Activated T-cell treated with anti-CD3 and anti-CD28 coated beads, Interleukin-2, amount 50 U/mL, for 72 hours (primary cell): ENCODE results near the gene ANO3. TPM values are rescaled to one million over a fixed set of nuclear protein-coding genes. Genes with fewer than 3 reads are reported as not detected.

Source experiments
- ATAC-seq, 2 donors: fragments of 150-1000 bp; cut with Tn5 transposase; replicated peaks in 1 of 2; 2 replicates each; pipeline ENCODE4 v1.10.0; 2021; ENCODE audit warnings: moderate library complexity in 2 of 2, mild to moderate bottlenecking in 1 of 2
- DNase-seq, 2 donors: peaks; one replicate each; pipeline ENCODE4 v3.0.0; 2021 to 2022; ENCODE audit warnings: mixed read lengths in 1 of 2
- H3K27ac Mint-ChIP-seq: one replicate; pipeline ENCODE4 v1.8.0; 2022; ENCODE audit warnings: mild to moderate bottlenecking, moderate library complexity, mixed read lengths
- H3K27me3 Mint-ChIP-seq: one replicate; pipeline ENCODE4 v1.8.0; 2022; ENCODE audit warnings: low read depth, mixed read lengths
- H3K36me3 Mint-ChIP-seq, 2 donors: one replicate each; pipeline ENCODE4 v1.8.0; 2022; ENCODE audit warnings: mixed read lengths in 2 of 2, mild to moderate bottlenecking in 1 of 2; ENCODE audit not compliant: insufficient read depth in 2 of 2
- H3K4me1 Mint-ChIP-seq: one replicate; pipeline ENCODE4 v1.8.0; 2022; ENCODE audit warnings: low read depth, mixed read lengths
- H3K4me3 Mint-ChIP-seq, 2 donors: one replicate each; pipeline ENCODE4 v1.8.0; 2022; ENCODE audit warnings: mild to moderate bottlenecking in 2 of 2, mixed read lengths in 2 of 2, moderate library complexity in 2 of 2
- H3K9me3 Mint-ChIP-seq, 2 donors: one replicate each; pipeline ENCODE4 v1.8.0; 2022; ENCODE audit warnings: mixed read lengths in 2 of 2
- total RNA-seq, 2 donors: library from RNA; stranded (reverse); gene quantifications; one replicate each; pipeline ENCODE4 v1.2.3, GENCODE V29; 2022

Gene ANO3
- total RNA-seq, 2 donors from 2014 or later, result not detected

DNA sequence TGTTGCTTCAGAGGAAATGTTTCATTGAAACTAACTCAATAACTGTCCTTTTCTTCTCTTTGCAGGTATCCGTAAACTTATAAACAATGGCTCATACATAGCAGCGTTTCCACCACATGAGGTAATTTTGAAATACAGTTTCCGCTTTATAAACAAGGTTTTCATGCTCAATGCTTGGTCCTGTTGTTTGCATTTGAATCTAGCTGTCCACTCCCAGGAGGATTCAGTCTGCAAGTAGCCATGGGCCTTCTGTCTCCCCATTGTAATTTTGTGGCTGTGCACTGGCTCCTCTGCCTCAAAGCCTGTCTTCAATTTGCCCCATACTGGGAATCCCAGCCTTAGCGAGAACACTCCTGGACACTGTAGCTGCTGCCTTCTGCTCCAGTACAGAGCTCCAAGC, 205.4 kb downstream of the ANO3 start:
- no peak for DNase-seq
- no peak for ATAC-seq
- no peaks in the 10 kb centered on the region for H3K4me1 Mint-ChIP-seq
- H3K9me3 Mint-ChIP-seq, result peaks cover 11 to 17% of the 10 kb centered on the region in 2 donors
- no peak overlapping the region for H3K4me3 Mint-ChIP-seq
- H3K27me3 Mint-ChIP-seq, result no peaks in the 10 kb centered on the region
- no peaks in the 10 kb centered on the region for H3K36me3 Mint-ChIP-seq
- no peak overlapping the region for H3K27ac Mint-ChIP-seq

DNA sequence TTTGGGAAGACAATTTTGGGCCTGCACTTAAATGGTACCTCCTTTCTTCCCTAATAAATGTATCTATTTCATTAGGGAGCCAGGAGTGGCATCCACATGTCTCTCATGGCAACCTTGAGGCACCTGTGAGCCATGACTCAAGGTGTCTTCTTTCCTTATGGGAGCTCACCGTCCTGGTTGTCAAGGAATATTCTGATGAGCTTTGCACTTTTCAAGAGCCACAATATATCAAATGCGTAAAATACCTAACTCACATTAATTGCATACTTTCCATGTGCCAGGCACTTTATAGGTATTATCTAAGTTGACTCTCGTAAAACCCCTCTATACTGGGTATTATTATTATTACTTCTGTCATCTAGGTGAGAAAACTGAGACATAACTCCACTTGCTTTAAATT, 207.6 kb downstream of the ANO3 start:
- ATAC-seq, result no peak
- Mint-ChIP-seq H3K4me3 (no peak overlapping the region), H3K9me3 (peaks cover 6 to 9% of the 10 kb centered on the region in 2 donors), H3K27me3 (no peaks in the 10 kb centered on the region), H3K27ac (no peak overlapping the region), H3K36me3 (no peaks in the 10 kb centered on the region), H3K4me1 (no peaks in the 10 kb centered on the region)
- no peak for DNase-seq

DNA sequence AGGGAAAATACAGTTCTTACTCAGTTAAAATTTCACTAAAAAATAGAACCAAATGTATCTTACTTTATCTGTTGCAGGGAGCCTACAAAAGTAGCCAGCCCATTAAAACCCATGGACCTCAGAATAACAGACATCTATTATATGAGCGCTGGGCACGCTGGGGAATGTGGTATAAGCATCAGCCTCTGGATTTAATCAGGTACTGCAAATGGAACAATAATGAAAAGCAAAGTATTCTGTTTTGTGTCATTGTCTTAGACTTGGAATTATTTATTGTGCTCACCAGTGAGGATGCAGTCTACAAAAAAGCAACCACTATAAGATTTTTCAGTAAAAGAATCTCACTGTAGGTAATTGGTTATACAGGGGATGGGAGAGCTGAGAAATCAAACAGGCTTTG, 209.9 kb downstream of the ANO3 start:
- Mint-ChIP-seq H3K4me1 (no peaks in the 10 kb centered on the region), H3K9me3 (peaks cover 6 to 12% of the 10 kb centered on the region in 2 donors), H3K27me3 (no peaks in the 10 kb centered on the region), H3K27ac (no peak overlapping the region), H3K4me3 (no peak overlapping the region), H3K36me3 (no peaks in the 10 kb centered on the region)
- DNase-seq (no peak), ATAC-seq (no peak)

DNA sequence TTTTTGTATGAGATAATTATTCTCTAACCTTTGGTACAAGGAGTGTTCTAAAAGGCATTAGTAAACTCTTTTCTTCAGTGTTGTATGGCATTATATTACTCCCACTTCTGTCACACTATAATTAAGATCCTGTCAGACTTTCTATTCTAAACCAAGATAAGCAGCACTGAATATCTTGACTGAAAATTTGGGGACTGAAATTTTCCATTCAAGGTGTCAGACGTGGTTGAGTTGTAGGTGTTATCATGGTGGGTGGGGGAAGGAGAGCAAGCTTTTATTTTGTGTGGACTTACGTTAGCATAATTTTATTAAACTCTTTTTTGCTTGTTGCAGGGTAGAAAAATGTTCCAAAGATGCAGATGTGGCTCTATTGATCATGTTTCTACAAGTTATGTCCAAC, 217.2 kb downstream of the ANO3 start:
- H3K36me3 Mint-ChIP-seq, result no peaks in the 10 kb centered on the region
- no peaks in the 10 kb centered on the region for H3K27me3 Mint-ChIP-seq
- no peaks in the 10 kb centered on the region for H3K4me1 Mint-ChIP-seq
- no peak overlapping the region for H3K27ac Mint-ChIP-seq
- ATAC-seq, result no peak
- no peak overlapping the region for H3K4me3 Mint-ChIP-seq
- peaks cover 0 to 6% of the 10 kb centered on the region in 2 donors for H3K9me3 Mint-ChIP-seq
- no peak for DNase-seq

DNA sequence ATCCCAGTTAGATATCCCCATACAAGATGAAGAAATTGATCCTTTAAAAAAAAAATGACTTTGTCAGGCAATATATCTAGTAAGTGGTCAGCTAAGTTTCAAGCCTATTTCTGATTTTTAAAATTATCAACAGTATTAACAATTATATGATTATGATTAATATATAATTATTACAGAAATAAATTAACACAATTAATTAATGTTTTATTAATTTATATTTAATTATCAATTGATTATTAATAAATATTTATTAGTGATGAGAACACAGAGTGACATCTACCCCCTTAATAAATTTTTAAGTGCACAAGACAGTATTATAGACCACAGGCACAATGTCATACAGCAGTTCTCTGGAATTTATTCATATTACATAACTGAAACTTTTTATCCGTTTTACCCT, 218.1 kb downstream of the ANO3 start:
- Mint-ChIP-seq H3K9me3 (peaks cover 0 to 11% of the 10 kb centered on the region in 2 donors), H3K27me3 (no peaks in the 10 kb centered on the region), H3K4me3 (no peak overlapping the region), H3K4me1 (no peaks in the 10 kb centered on the region), H3K36me3 (no peaks in the 10 kb centered on the region), H3K27ac (no peak overlapping the region)
- no peak for ATAC-seq
- no peak for DNase-seq

DNA sequence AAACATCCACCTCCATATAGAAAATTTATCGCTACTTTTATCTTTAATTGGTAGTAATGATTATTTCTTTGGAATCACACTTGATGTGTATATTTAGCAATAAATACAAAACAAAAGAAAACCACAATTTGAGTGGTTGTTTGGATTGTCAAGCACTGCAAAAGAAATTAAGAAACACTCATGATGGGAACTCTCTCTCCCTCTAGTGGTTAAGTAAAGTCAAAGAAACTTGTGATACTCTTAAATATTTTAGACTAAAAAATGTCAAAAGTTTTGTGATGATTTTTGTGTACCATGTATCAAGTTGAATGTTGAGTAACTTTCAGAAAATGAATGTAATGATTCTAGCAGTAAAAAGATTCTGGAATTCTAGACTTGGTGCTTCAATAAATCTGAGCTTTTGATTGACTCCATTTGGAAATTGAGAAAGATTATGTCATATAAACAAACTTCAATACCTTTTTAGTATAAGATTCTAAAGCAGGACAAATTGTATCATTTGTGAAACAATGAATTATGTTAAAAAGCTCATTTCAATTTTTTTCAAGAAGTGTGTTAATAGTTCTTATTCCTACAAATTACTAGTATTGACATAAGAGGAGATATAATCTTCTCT, 219.4 kb downstream of the ANO3 start:
- Mint-ChIP-seq H3K4me1 (no peaks in the 10 kb centered on the region), H3K36me3 (no peaks in the 10 kb centered on the region), H3K27me3 (no peaks in the 10 kb centered on the region), H3K4me3 (no peak overlapping the region), H3K27ac (no peak overlapping the region), H3K9me3 (peaks cover 0 to 11% of the 10 kb centered on the region in 2 donors)
- ATAC-seq (no peak), DNase-seq (no peak)

DNA sequence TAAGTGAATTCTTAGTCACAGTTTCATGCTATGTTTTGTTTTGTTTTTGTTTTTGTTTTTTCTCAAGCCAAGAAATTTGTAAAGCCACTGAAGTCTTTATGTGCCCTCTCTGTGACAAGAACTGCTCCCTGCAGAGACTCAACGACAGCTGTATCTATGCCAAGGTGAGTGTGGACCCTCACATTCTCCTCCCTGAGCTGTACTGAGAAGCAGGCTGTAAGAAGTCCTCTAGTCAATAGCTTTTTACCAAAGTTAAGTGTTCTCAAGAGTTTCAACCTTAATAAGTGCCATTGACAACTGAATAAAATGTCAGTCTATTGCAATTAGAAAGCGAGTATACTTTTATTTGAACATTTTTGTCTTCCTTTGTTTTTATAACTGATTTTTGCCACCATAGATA, 221.3 kb downstream of the ANO3 start:
- H3K36me3 Mint-ChIP-seq, result no peaks in the 10 kb centered on the region
- H3K4me1 Mint-ChIP-seq, result no peaks in the 10 kb centered on the region
- H3K9me3 Mint-ChIP-seq, result peaks cover 2 to 6% of the 10 kb centered on the region in 2 donors
- H3K4me3 Mint-ChIP-seq, result no peak overlapping the region
- DNase-seq, result no peak
- H3K27ac Mint-ChIP-seq, result no peak overlapping the region
- no peaks in the 10 kb centered on the region for H3K27me3 Mint-ChIP-seq
- no peak for ATAC-seq

DNA sequence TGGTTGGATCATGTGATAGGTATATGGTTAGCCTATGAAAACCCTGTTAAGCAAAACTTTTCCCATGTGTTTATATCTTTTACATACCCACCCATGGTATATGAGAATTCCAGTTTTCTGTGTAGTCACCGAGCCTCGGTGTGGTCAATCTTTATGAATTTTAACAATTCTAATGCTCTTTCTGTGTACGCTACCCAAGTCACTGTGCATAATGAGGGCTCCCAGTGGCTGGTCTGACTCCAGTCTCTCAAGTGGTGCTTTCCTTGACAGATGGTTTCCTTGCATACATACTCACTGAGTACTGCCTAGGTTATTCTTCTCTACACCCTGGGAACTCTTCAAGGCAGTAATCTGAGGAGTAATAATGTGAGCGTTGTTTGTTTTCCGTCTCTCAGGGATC, 222.5 kb downstream of the ANO3 start:
- Mint-ChIP-seq H3K4me1 (no peaks in the 10 kb centered on the region), H3K9me3 (peaks cover 4 to 6% of the 10 kb centered on the region in 2 donors), H3K27ac (no peak overlapping the region), H3K36me3 (no peaks in the 10 kb centered on the region), H3K4me3 (no peak overlapping the region), H3K27me3 (no peaks in the 10 kb centered on the region)
- ATAC-seq (no peak), DNase-seq (no peak)

DNA sequence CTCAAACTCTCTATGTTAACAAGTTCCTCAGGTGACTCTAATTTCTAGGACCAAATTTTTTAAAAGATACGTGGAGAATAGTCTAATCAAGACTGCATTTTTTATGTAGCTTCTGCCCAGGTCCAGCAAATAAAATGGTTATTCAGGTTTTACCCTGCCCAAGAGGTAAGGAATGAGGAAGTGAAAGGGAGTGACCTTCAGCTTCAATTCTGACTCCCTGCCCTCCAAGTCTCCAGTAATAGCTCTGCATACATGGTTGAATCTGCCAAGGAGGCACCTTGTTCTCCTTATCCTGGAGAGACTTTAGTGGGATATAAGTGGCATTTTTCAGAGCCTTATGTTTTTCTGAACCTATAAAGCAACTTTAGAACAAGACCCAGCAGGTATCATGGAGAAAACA, 224.7 kb downstream of the ANO3 start:
- H3K9me3 Mint-ChIP-seq, result peaks cover 7 to 9% of the 10 kb centered on the region in 2 donors
- ATAC-seq, result no peak
- H3K4me3 Mint-ChIP-seq, result no peak overlapping the region
- no peak for DNase-seq
- no peaks in the 10 kb centered on the region for H3K27me3 Mint-ChIP-seq
- no peaks in the 10 kb centered on the region for H3K4me1 Mint-ChIP-seq
- no peaks in the 10 kb centered on the region for H3K36me3 Mint-ChIP-seq
- H3K27ac Mint-ChIP-seq, result no peak overlapping the region

DNA sequence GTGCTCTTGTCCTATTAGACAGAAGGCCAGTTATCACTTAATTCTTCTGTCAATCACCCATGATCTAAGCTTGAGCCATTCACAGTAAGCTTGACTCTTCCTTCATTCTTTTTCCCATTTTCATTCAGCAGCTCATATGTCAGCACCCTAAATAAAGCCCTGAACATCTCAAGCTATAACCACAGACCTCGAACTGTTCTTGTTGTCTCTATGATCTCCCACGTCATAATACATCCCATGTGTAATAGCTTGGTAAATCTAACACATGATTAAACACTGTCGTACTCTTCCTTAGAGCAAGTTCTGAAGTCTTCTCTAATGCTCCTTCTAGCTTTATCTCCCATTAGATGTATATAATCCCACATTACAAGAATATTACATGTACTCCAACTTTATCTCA, 225.7 kb downstream of the ANO3 start:
- no peak for ATAC-seq
- Mint-ChIP-seq H3K27me3 (no peaks in the 10 kb centered on the region), H3K4me1 (no peaks in the 10 kb centered on the region), H3K9me3 (peaks cover 7% of the 10 kb centered on the region in 2 donors), H3K27ac (no peak overlapping the region), H3K36me3 (no peaks in the 10 kb centered on the region), H3K4me3 (no peak overlapping the region)
- DNase-seq, result no peak

DNA sequence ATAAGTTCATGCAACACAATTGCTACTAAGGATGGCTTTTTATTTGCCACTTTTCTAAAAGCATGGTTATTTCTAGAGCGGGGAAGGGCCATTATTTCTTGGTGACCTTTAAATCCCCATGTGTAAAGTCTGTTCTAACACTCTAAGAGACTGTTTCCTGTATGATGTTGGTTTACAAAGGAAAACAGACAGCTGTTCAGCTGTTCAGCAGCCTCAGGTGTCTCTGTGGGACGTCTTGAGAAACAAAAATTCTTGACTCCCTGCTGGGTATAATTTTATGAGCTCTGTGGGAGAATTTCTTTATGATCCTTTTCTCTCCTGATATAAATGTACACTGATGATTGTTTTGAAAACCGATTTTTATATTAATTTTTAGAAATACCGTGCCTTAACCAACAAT, 226.3 kb downstream of the ANO3 start:
- Mint-ChIP-seq H3K9me3 (peaks cover 7% of the 10 kb centered on the region in 2 donors), H3K27me3 (no peaks in the 10 kb centered on the region), H3K27ac (no peak overlapping the region), H3K4me3 (no peak overlapping the region), H3K36me3 (no peaks in the 10 kb centered on the region), H3K4me1 (no peaks in the 10 kb centered on the region)
- ATAC-seq (no peak), DNase-seq (no peak)

DNA sequence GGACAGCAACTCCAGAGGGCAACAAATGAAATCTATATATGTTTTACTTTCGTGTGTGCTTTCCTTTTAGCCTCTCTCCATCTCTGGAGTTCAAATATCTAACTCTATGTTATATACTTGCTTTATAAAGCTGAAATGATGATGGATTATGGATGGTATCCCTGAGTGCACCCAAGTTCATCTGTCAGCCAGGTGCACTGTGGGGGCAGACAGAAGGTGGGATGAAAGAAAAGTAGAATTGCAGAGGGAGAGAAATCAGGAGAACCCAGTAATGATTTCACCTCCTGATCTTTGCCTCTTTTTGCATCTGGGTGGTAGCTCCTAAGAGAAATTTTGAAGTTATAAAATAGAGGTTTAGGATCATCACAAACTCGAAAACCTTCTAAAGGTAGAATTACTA, 237.7 kb downstream of the ANO3 start:
- H3K27ac Mint-ChIP-seq, result no peak overlapping the region
- H3K36me3 Mint-ChIP-seq, result no peaks in the 10 kb centered on the region
- no peak for DNase-seq
- H3K9me3 Mint-ChIP-seq, result peaks cover 2% of the 10 kb centered on the region in 2 donors
- no peak overlapping the region for H3K4me3 Mint-ChIP-seq
- no peaks in the 10 kb centered on the region for H3K4me1 Mint-ChIP-seq
- ATAC-seq, result no peak
- no peaks in the 10 kb centered on the region for H3K27me3 Mint-ChIP-seq

DNA sequence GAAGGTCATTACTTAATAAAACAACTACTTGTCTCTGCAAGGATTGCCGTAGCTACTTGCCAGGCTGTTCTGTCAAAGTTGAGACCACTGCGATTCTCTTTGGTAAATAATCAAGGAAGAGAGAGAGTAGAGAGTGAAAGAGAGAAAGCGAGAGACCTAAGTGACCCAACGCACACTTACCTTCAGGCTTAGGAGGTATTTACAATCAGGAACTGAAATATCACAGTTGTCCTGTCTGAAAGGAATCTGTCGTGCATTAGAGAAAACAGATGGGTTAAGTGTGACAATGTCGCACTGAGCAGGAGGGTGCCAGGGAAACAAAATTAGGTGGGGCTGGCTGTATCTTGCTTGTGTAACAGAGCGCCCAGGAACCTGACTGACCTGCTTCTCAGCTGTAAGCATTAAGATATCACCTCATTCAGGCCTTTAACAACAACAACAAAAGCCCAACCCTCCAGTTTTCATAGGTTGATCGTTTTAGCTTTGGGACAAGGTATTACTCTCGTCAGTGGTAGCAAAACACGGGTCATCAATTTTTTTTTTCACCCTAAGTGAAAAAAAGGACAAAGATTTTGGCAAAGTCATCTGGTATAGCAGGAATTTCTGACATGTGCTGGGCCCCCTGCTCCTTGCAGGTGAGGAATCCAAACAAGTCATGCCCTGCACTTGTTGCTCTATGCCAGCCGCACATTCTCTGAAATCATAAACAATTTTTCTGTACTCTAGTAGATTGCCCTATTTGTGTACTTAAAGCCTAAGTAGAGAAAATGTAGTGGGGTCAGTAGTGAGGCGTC, 240.1 kb downstream of the ANO3 start, which contains the start of gene MUC15:
MUC15 (minus strand) TSS at position 403 of the 794 bp plus-strand sequence. CDS start 5,169 bp downstream, outside the sequence.
- Mint-ChIP-seq H3K4me3 (no peak within 1 kb of the TSS), H3K27ac (no peak within 1 kb of the TSS), H3K4me1 (no peaks in the 10 kb centered on the region), H3K27me3 (no peaks in the 10 kb centered on the region), H3K36me3 (no peaks in the 10 kb centered on the region), H3K9me3 (peaks cover 0 to 2% of the 10 kb centered on the region in 2 donors)
- no peak for ATAC-seq
- DNase-seq, result no peak
